Karpas-422 (cell line): ENCODE results near the gene GDF11. TPM values are rescaled to one million over a fixed set of nuclear protein-coding genes. Genes with fewer than 3 reads are reported as not detected.

Source experiments
- DNase-seq: peaks from one replicate; pipeline ENCODE4 v3.0.0-alpha.2; 2015
- H2AFZ ChIP-seq: fragments of 200-600 bp; sonication (generic); 2 replicates; pipeline ENCODE4 v1.6.1; 2014; ENCODE audit warnings: antibody characterized with exemption, low read length, mixed read lengths
- H3K27ac ChIP-seq: fragments of 200-600 bp; sonication (generic); 2 replicates; pipeline ENCODE4 v1.5.1; 2014; ENCODE audit warnings: mild to moderate bottlenecking, low read length, moderate library complexity
- H3K27me3 ChIP-seq: fragments of 200-600 bp; sonication (generic); 2 replicates; pipeline ENCODE4 v1.6.1; 2014; ENCODE audit warnings: low read length, mixed read lengths
- H3K36me3 ChIP-seq: fragments of 200-600 bp; sonication (generic); 2 replicates; pipeline ENCODE4 v1.6.1; 2014; ENCODE audit warnings: low read length, mixed read lengths; ENCODE audit not compliant: insufficient read depth
- H3K4me1 ChIP-seq: fragments of 200-600 bp; sonication (generic); 2 replicates; pipeline ENCODE4 v1.6.1; 2014; ENCODE audit warnings: mild to moderate bottlenecking, low read length, mixed read lengths
- H3K4me2 ChIP-seq: fragments of 200-600 bp; sonication (generic); 2 replicates; pipeline ENCODE4 v1.6.1; 2014; ENCODE audit warnings: low read length, low read depth, mild to moderate bottlenecking; ENCODE audit not compliant: poor library complexity, severe bottlenecking
- H3K4me3 ChIP-seq: fragments of 200-600 bp; sonication (generic); 2 replicates; pipeline ENCODE4 v1.5.1; 2014; ENCODE audit warnings: mild to moderate bottlenecking, antibody characterized with exemption, low read length, mixed read lengths
- H3K79me2 ChIP-seq: fragments of 200-600 bp; sonication (generic); 2 replicates; pipeline ENCODE4 v1.6.1; 2014; ENCODE audit warnings: mild to moderate bottlenecking, low read length, mixed read lengths
- H3K9ac ChIP-seq: fragments of 200-600 bp; sonication (generic); 2 replicates; pipeline ENCODE4 v1.6.0; 2014; ENCODE audit warnings: low read length
- H3K9me2 ChIP-seq: fragments of 200-600 bp; sonication (generic), shearing (Covaris generic); replicated peaks from 2 replicates; pipeline ENCODE4 v1.6.0; 2014; ENCODE audit warnings: mild to moderate bottlenecking, low read length, moderate library complexity; ENCODE audit not compliant: insufficient read depth
- H3K9me3 ChIP-seq: fragments of 300-700, 200-600 bp; sonication (generic); 2 replicates; pipeline ENCODE4 v1.6.1; 2014; ENCODE audit warnings: low read length, mixed read lengths
- H4K20me1 ChIP-seq: fragments of 200-600 bp; sonication (generic); 2 replicates; pipeline ENCODE4 v1.6.1; 2014; ENCODE audit warnings: mild to moderate bottlenecking, antibody characterized with exemption, low read length, low read depth; ENCODE audit not compliant: insufficient read depth
- total RNA-seq: library from RNA; depleted of rRNA; stranded (reverse); fragments of >200 nt; shearing (Covaris generic); gene quantifications from 2 replicates; pipeline ENCODE4 v1.2.3, GENCODE V29; 2014; ENCODE audit warnings: low replicate concordance

GDF11 gene
- total RNA-seq, 1 experiment from 2014 or later, result 2.9 TPM

DNA sequence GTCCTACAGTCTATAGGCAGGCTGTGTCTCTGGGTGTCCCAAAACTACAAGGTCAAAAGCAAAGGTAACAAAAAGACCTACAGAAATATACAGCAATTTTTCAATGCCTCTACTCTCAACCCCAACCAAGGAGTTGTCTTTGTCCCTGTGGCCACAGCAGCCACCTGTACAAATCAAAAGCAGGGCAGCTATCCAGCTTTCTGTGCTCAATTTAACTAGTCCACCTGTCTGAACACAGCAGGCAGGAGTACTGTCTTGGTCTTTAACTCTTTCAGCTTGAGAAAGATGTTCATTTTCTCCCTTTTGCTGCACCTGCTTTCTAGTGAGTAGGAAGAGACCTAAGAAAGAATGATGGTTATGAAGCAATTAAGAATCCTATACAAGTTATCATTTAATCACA lies 19.7 kb downstream of the GDF11 start:
- no peaks in the 10 kb centered on the region for H3K27me3 ChIP-seq
- peaks cover 43% of the 10 kb centered on the region for H3K36me3 ChIP-seq
- H3K4me2 ChIP-seq, result no peak overlapping the region
- H3K4me3 ChIP-seq, result no peak overlapping the region
- H3K27ac ChIP-seq, result no peak overlapping the region
- H3K9me3 ChIP-seq, result no peaks in the 10 kb centered on the region
- no peak overlapping the region for H3K9ac ChIP-seq
- no peak for DNase-seq
- no peaks in the 10 kb centered on the region for H4K20me1 ChIP-seq
- H3K9me2 ChIP-seq, result no peaks in the 10 kb centered on the region
- H3K4me1 ChIP-seq, result no peaks in the 10 kb centered on the region
- no peak overlapping the region for H2AFZ ChIP-seq
- peaks cover 8% of the 10 kb centered on the region; the same call in 1 of the 2 replicates for H3K79me2 ChIP-seq

DNA sequence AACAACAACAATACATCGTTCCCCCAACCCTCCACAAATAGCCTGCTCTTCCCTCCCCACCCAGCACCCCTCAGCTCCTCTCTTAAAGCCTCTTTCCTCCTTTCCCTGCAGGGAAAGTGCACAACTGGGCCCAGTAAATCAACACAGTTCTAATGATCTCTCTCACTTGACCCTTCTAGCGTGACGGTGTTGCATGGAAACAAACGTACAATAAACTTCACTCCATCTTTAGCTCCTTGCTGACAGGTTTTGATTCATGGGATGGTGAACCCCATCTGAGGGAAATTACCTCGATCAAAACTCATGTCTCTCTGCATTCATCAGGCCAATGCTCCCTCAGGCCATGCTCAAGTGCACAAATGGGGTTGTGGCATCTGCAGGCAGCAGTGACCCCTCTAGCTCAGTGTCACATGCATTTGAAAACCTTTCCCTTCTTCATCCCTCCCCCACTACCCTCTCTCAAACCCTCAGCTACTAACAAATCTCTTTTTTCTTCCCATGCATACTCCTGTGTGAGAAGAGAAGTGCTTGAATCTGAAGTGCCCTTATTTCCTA lies 22.9 kb downstream of the GDF11 start:
- H3K79me2 ChIP-seq, result peaks cover 12% of the 10 kb centered on the region; the same call in 1 of the 2 replicates
- no peaks in the 10 kb centered on the region for H4K20me1 ChIP-seq
- H3K9ac ChIP-seq, result no peak overlapping the region
- no peak overlapping the region for H3K27ac ChIP-seq
- H3K4me1 ChIP-seq, result no peaks in the 10 kb centered on the region
- H3K4me3 ChIP-seq, result no peak overlapping the region
- H3K36me3 ChIP-seq, result peaks cover 31% of the 10 kb centered on the region
- H3K4me2 ChIP-seq, result no peak overlapping the region
- no peaks in the 10 kb centered on the region for H3K27me3 ChIP-seq
- H3K9me2 ChIP-seq, result no peaks in the 10 kb centered on the region
- no peak for DNase-seq
- H2AFZ ChIP-seq, result no peak overlapping the region
- H3K9me3 ChIP-seq, result no peaks in the 10 kb centered on the region

GRCh38 chr12:55767156-55767555 lies 24.2 kb downstream of the GDF11 start:
- Histone ChIP-seq H3K4me2 (no peak overlapping the region), H3K79me2 (peaks cover 14% of the 10 kb centered on the region; the same call in 1 of the 2 replicates), H3K9me2 (no peaks in the 10 kb centered on the region), H3K4me3 (no peak overlapping the region), H2AFZ (no peak overlapping the region), H3K27me3 (no peaks in the 10 kb centered on the region), H3K9ac (no peak overlapping the region), H3K27ac (no peak overlapping the region), H3K36me3 (peaks cover 33% of the 10 kb centered on the region), H3K4me1 (no peaks in the 10 kb centered on the region), H3K9me3 (no peaks in the 10 kb centered on the region), H4K20me1 (no peaks in the 10 kb centered on the region)
- no peak for DNase-seq

- no peak for DNase-seq
- no peaks in the 10 kb centered on the region for H3K9me3 ChIP-seq
- H3K4me2 ChIP-seq, result no peak overlapping the region
- H3K27me3 ChIP-seq, result no peaks in the 10 kb centered on the region
- H3K9me2 ChIP-seq, result no peaks in the 10 kb centered on the region
- H3K4me1 ChIP-seq, result no peaks in the 10 kb centered on the region
- no peak overlapping the region for H3K4me3 ChIP-seq
- H2AFZ ChIP-seq, result no peak overlapping the region
- no peak overlapping the region for H3K9ac ChIP-seq
- peaks cover 29% of the 10 kb centered on the region for H3K36me3 ChIP-seq
- H3K79me2 ChIP-seq, result peaks cover 34% of the 10 kb centered on the region; the same call in 1 of the 2 replicates
- no peak overlapping the region for H3K27ac ChIP-seq
- 0 out of 2 replicates have a peak, but pooled peaks cover 3% of the 10 kb centered on the region for H4K20me1 ChIP-seq
Measured at GRCh38 chr12:55771736-55772135, 28.8 kb downstream of the GDF11 start.

GRCh38 chr12:55777856-55778255 lies 34.9 kb downstream of the GDF11 start:
- H3K9me3 ChIP-seq, result no peaks in the 10 kb centered on the region
- no peaks in the 10 kb centered on the region for H3K9me2 ChIP-seq
- no peak overlapping the region for H3K4me2 ChIP-seq
- H3K4me1 ChIP-seq, result no peaks in the 10 kb centered on the region
- peaks cover 36% of the 10 kb centered on the region; the same call in 1 of the 2 replicates for H3K36me3 ChIP-seq
- H3K79me2 ChIP-seq, result peaks cover 29% of the 10 kb centered on the region; the same call in 1 of the 2 replicates
- H4K20me1 ChIP-seq, result 0 out of 2 replicates have a peak, but pooled peaks cover 3% of the 10 kb centered on the region
- DNase-seq, result no peak
- no peaks in the 10 kb centered on the region for H3K27me3 ChIP-seq
- H3K27ac ChIP-seq, result no peak overlapping the region
- no peak overlapping the region for H3K9ac ChIP-seq
- H3K4me3 ChIP-seq, result no peak overlapping the region
- H2AFZ ChIP-seq, result no peak overlapping the region

DNA sequence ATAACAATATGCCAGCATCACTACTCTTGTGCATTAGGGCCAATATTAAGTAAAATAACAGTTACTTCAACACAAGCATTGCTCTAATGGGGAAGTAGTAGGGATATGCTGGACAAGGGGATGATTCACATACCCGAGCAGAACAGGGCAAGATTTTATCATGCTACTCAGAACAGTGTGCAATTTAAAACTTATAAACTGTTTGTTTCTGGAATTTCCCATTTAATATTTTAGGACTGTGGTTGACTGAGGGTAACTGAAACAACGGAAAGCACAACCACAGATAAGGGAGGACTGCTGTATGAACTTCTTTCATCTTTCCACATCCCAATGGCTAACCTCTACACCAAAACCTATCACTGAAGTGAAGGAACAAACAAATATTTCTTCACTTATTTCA lies 37.8 kb downstream of the GDF11 start:
- H3K36me3 ChIP-seq, result peaks cover 56% of the 10 kb centered on the region; the same call in 1 of the 2 replicates
- H3K79me2 ChIP-seq, result peaks cover 19% of the 10 kb centered on the region
- no peak overlapping the region for H2AFZ ChIP-seq
- no peaks in the 10 kb centered on the region for H3K9me3 ChIP-seq
- no peak overlapping the region for H3K27ac ChIP-seq
- H3K4me1 ChIP-seq, result no peaks in the 10 kb centered on the region
- no peak for DNase-seq
- H4K20me1 ChIP-seq, result no peaks in the 10 kb centered on the region
- H3K4me2 ChIP-seq, result no peak overlapping the region
- H3K9me2 ChIP-seq, result no peaks in the 10 kb centered on the region
- H3K27me3 ChIP-seq, result no peaks in the 10 kb centered on the region
- H3K9ac ChIP-seq, result no peak overlapping the region
- no peak overlapping the region for H3K4me3 ChIP-seq

DNA sequence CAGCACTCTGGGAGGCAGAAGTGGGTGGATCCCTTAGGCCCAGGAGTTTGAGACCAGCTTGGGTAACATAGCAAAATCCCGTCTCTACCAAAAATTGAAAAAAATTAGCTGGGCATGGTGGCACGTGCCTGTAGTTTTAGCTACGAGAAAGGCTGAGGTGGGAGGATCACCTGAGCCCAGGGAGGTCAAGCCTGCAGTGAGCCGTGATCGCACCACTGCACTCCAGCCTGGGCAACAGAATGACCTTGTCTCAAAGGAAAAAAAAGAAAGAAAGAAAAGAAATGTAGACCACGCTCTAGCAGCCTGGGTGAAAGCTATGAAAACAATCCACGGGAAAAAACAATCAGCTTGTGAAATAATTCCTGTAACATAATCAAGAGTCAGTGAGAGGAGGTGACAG lies 45.6 kb downstream of the GDF11 start:
- Histone ChIP-seq H3K4me2 (no peak overlapping the region), H3K79me2 (peaks cover 16% of the 10 kb centered on the region), H3K4me1 (no peaks in the 10 kb centered on the region), H4K20me1 (no peaks in the 10 kb centered on the region), H3K27ac (no peak overlapping the region), H3K9me2 (no peaks in the 10 kb centered on the region), H2AFZ (no peak overlapping the region), H3K36me3 (peaks cover 62% of the 10 kb centered on the region), H3K27me3 (no peaks in the 10 kb centered on the region), H3K9me3 (no peaks in the 10 kb centered on the region), H3K4me3 (no peak overlapping the region), H3K9ac (no peak overlapping the region)
- DNase-seq, result no peak

GRCh38 chr12:55789171-55789570 lies 46.2 kb downstream of the GDF11 start:
- Histone ChIP-seq H3K4me3 (no peak overlapping the region), H3K27me3 (no peaks in the 10 kb centered on the region), H3K36me3 (peaks cover 62% of the 10 kb centered on the region), H2AFZ (no peak overlapping the region), H3K9me3 (no peaks in the 10 kb centered on the region), H3K9ac (no peak overlapping the region), H3K4me1 (no peaks in the 10 kb centered on the region), H3K27ac (no peak overlapping the region), H4K20me1 (no peaks in the 10 kb centered on the region), H3K79me2 (peaks cover 22% of the 10 kb centered on the region), H3K9me2 (no peaks in the 10 kb centered on the region), H3K4me2 (no peak overlapping the region)
- no peak for DNase-seq
